ENCODE measurements around the gene PDZD8.
"Not testable (repeated sequence)": the region's sequence is repeated elsewhere in the genome, so short reads cannot be mapped to it uniquely, and the experiment has no call there.

PDZD8 gene

GRCh38 chr10:117342641-117343040 lies 32.6 kb downstream of the PDZD8 start:
- no peak for DNase-seq

GRCh38 chr10:117341061-117341460 lies 34.2 kb downstream of the PDZD8 start:
- DNase-seq: no peak

- DNase-seq: no peak
Observed at GRCh38 chr10:117339979-117340378, 35.3 kb downstream of the PDZD8 start.

GRCh38 chr10:117339578-117339977 lies 35.7 kb downstream of the PDZD8 start:
- no peak for DNase-seq

GRCh38 chr10:117334926-117335325 lies 40.3 kb downstream of the PDZD8 start:
- no peak for DNase-seq

GRCh38 chr10:117334066-117334465 lies 41.2 kb downstream of the PDZD8 start:
- no peak for DNase-seq

GRCh38 chr10:117327262-117327661 lies 48.0 kb downstream of the PDZD8 start:
- DNase-seq: no peak

- DNase-seq: no peak
Observed at GRCh38 chr10:117324367-117324766, 50.9 kb downstream of the PDZD8 start.

- no peak for DNase-seq
Observed at GRCh38 chr10:117322260-117322659, 53.0 kb downstream of the PDZD8 start.

- no peak for DNase-seq
Observed at GRCh38 chr10:117320050-117320665, 55.1 kb downstream of the PDZD8 start.

GRCh38 chr10:117318909-117319308 lies 56.3 kb downstream of the PDZD8 start:
- no peak for DNase-seq

GRCh38 chr10:117316701-117317100 lies 58.5 kb downstream of the PDZD8 start:
- DNase-seq: no peak

GRCh38 chr10:117313641-117314040 lies 61.6 kb downstream of the PDZD8 start:
- DNase-seq: no peak

- no peak for DNase-seq
Observed at GRCh38 chr10:117312430-117312829, 62.8 kb downstream of the PDZD8 start.

GRCh38 chr10:117311261-117311660 lies 64.0 kb downstream of the PDZD8 start:
- DNase-seq: no peak

- no peak for DNase-seq
Observed at GRCh38 chr10:117306674-117307073, 68.6 kb downstream of the PDZD8 start.

GRCh38 chr10:117303451-117303850 lies 71.8 kb downstream of the PDZD8 start:
- not testable (repeated sequence) for DNase-seq

- no peak for DNase-seq
Observed at GRCh38 chr10:117300671-117301070, 74.6 kb downstream of the PDZD8 start.

GRCh38 chr10:117299435-117299834 lies 75.8 kb downstream of the PDZD8 start:
- no peak for DNase-seq

GRCh38 chr10:117298219-117298618 lies 77.0 kb downstream of the PDZD8 start:
- DNase-seq: no peak

- no peak for DNase-seq
Observed at GRCh38 chr10:117294735-117295134, 80.5 kb downstream of the PDZD8 start.

- no peak for DNase-seq
Observed at GRCh38 chr10:117294039-117294645, 81.1 kb downstream of the PDZD8 start.

GRCh38 chr10:117290872-117291271 lies 84.4 kb downstream of the PDZD8 start:
- DNase-seq: not testable (repeated sequence)

GRCh38 chr10:117284716-117285494 lies 90.3 kb downstream of the PDZD8 start:
- no peak for DNase-seq
